Rectal smooth muscle tissue (tissue), 1 donor: ENCODE results near the gene LYZ.

Experiments used
- H3K27ac ChIP-seq: one replicate; pipeline ENCODE4 v1.7.0; 2013; ENCODE audit warnings: low read depth, low read length, inconsistent platforms
- H3K27me3 ChIP-seq: one replicate; pipeline ENCODE4 v1.7.0; 2013; ENCODE audit warnings: low read length; ENCODE audit not compliant: control insufficient read depth, insufficient read depth
- H3K36me3 ChIP-seq: one replicate; pipeline ENCODE4 v1.7.0; 2013; ENCODE audit warnings: low read length; ENCODE audit not compliant: control insufficient read depth, insufficient read depth
- H3K4me1 ChIP-seq: one replicate; pipeline ENCODE4 v1.7.0; 2013; ENCODE audit warnings: low read length; ENCODE audit not compliant: control insufficient read depth, insufficient read depth
- H3K4me3 ChIP-seq: one replicate; pipeline ENCODE4 v1.7.0; 2013; ENCODE audit warnings: low read length
- H3K9ac ChIP-seq: one replicate; pipeline ENCODE4 v1.7.0; 2013; ENCODE audit warnings: low read length

Gene LYZ

DNA sequence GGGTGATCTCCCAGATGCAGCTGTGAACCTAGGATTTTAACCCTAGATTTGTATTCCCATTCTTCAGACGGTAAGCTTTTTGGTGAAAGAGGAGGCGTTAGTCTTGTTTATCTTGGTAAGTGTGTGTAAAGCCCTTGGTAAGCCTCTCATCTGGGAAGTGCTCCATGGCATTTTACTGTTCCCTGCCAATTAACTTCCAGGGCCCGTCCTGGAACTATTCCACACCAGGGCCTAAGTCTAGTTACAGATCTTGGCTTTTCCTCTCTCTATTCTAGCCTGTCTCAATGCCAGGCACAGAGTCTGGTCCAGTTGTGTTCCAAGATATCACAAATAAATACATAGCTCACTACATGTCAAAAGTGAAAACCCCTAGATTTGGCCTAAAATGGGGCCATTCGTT, 53.8 kb downstream of the LYZ start:
- H3K36me3 ChIP-seq = no peaks in the 10 kb centered on the region
- no peaks in the 10 kb centered on the region for H3K4me1 ChIP-seq
- no peak overlapping the region for H3K27ac ChIP-seq
- no peaks in the 10 kb centered on the region for H3K27me3 ChIP-seq
- no peak overlapping the region for H3K9ac ChIP-seq
- no peak overlapping the region for H3K4me3 ChIP-seq
